NCI-H2029 treated with DMSO at 0.1 percent for 48 hours (cell line): ENCODE results near the gene EIPR1.

Source experiments
- DNase-seq: peaks from one replicate; lab custom pipeline; 2025; lab: John Stamatoyannopoulos, UW

The EIPR1 gene

DNA sequence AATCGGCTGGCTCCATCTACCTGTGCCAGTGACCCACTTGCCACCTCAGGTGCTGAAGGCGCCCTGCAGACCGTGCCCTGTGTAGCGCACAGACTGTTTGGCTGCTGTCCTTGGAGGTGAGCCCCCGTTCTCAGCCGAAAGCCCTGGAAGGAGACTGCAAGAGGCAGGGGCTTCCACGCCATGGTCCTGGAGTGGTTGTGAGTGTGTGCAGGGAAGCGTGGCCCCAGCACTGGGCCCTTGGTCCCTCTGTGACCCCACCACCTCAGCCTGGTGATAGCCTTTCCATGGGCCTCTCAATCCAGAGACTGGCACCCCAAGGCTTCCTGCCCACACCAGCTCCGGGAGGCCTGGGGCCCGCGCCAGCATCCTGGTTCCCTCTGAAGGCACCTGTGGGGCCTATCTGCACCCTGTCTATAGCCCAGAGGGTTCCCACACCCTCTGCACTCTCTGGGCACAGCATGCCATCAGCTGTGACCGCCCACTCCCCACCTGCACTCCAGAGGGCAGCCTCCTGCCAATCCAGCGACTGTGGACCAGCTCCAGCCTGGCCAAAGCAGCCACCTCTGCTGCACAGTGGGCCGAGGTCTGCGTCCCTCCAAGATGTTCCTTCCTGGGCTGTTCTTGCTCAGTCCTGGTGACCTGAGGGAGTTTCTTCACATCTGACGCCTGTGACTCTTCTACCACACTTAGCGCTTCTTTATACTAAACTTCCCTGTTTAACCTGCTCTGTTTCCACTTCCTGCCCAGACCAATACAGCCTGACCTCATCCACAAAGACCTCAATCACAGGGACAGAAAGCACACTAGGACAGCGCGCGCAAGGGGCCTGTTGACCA is 109.5 kb downstream of the EIPR1 start:
- no peak for DNase-seq

DNA sequence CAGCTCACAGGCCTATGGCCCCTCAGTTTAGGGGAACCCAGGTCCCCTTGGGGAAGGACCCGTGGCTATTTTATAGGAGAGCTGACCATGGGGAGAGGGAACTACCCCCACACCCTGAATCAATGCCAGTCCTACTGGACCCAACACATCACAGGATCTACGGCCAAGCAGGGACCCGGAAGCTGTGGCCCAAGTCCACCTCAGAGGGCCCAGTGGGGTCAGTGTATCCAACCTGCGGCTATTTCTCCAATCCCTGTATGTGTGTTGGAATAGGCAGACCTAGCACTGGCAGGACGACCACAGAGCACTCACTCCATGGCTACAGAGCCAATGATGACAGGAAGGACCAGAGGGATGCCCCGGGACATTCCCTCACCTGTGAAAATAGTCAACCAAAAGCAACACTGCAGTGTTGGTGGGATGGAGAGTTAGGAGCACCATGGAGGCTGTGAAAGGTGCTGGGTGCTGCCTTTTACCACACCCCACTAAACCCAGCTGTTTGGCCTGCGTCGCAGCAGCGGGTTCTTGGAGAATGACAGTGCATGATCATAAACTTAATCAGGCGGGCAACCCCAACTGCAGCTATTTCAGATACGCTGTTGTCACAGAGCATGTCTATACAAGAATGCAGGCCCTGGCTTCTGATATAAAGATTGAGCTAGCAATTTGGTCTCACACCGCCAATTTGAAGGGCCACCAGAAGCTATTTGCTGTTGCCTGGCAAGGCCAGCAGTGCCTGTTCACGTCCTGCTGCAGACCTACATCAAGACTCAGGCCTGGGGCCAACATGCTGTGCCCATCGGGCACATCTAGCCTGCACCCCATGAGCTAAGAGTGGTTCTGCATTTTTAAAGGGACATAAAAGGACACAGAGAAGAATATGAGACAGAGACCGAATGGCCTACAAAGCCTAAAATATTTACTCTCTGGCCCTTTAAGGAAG is 110.4 kb downstream of the EIPR1 start:
- DNase-seq = no peak

DNA sequence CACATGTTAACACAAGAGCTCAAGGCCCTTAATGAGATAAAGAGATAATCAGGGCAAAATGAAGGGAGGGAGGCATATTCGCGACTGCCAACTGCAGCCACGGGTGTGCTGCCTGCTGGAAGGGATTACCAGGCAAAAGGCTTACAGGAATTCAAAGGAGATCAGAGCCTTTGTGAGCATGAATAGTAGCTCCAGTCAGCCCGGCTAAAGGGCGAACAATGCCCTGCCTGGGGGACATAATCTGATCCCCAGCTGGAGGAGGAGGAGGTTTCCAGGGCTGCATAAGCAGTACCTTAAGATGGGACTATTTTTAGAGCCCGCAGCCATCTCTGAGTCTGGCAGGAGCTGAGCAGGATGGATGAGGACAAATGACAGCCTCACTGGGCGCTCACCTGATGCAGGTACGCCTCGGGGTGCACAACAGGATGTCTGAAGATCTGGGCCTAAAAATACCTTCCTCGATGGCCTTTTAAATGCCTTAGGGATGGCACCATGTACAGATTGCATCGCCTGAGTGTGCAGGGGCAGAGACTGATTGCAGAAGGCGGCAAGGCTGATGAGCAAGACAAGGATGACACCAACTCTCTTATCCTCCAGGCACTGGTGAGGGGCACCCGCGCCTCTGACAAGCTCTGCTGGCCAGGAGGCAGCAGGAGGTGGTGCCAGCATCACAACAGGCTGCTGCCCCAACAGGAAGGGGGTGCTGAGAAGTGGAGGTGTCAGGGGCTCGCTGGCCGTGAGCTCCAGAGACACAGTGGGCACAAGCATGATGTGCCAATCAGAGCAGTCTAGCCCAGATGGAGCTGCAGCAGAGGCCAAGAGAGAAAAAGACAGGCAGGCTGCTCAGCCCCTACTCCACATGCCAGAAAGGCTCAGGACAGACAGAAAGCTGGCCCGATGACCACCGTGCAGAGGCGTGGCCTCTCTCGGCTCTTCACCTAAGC is 111.4 kb downstream of the EIPR1 start:
- DNase-seq = no peak

DNA sequence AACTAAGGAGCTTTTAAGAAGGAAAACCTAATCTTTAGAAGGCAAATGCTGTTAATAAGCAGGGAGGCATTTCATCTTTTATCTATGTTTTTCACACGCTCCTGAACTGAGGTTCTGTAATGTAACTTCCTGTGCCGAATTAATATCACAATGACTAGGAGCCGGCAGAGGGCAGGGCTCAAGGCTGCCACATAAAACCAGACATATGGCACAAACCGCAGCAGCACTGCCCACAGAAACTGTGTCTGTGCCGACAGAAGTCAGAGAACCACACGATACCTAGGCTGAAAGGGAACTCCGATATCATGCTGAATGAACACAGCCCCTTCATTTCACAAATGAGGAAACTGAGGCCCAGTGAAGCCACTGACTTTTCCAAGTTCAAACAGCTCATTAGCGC is 112.1 kb downstream of the EIPR1 start:
- DNase-seq = no peak

DNA sequence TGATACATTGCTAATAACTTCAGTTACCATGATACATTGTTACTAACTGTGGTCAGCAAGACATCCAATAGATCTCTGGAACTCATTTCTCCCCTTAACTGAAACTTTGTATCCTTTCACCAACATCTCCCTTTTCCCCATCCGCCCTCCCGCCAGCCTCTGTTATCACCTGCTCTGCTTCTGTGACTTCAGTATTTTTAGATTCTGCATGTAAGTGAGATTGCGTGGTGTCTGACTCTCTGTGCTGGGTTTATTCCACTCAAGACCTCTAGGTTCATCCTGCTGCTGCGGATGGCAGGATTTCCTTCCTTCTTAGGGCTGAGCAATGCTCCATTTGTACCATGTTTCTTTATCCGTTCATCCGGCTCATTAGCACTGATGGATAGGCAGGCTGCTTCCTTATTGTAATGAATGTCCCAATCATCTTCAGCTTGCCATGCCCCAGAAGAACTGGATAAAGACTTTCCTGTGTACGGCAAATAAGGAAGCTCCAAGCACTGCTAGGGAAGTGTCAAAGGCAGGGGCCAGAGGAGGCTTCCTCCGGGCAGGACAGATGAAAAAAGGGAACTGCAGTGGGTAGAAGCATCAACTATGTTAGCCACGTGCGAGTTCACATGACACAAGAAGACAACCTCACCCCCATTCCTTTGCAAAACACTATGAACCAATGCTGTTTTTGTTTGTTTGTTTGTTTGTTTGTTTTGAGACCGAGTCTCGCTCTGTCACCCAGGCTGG is 113.4 kb downstream of the EIPR1 start:
- no peak for DNase-seq

DNA sequence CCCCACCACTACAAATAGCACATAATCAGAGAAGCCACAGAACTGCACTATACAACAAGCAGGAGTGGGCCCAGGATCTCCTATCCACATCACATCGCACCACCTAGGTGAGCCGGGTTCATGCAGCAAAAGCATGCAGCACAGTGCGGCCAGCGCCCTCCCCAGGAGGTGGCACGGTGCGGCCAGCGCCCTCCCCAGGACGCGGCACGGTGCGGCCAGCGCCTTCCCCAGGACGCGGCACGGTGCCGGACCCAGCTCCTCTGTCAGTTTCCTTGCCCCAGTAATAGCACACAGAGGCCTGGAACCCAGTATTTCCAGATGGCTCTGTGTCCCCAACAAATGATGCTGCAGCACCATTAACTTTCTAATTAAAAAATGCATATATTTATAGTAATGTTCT is 114.1 kb downstream of the EIPR1 start:
- DNase-seq = no peak

DNA sequence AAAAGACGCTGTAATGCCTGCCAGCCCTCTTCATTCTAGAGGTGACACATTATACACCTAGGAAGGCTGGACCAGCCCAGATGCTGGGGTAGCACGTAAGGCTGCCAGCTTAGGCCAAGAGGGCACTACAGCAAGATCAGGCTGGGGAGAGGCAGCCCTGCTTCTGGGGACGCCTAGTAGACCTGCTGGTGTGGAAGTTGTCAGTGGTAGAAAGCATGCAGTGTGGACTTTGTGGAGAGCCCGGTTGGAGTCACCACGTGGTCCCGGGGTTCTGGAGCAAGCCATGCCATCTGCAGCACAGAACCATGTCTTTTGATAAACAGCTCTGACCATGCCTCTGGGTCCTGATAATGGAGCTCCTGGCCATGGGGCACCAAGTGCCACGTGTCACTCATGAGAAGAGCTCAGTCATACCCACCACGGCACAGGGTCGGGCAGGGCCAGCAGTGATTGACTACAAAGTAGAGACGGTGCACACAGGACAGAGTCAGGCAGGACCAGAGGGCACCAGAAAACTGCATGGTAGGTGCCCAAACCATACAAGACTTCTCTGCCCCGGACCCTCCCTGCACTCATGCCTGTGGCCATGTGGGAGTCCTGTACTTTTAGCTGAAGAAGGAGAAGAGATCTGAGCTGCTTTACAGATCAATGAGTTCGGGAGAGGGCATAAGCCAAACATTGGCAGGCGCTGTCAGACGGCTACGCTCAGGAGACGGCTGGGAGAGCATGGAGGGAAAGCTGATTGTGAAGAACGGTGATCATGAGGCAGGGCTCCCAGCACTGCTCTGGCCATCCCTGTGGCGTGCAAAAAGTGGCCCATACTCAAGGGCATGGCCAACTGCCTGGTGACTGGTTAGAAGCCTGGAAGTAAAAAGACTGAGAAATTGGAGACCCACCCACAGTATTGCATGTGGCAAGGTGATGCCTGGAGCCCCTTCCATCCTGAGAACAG is 114.9 kb downstream of the EIPR1 start:
- no peak for DNase-seq

DNA sequence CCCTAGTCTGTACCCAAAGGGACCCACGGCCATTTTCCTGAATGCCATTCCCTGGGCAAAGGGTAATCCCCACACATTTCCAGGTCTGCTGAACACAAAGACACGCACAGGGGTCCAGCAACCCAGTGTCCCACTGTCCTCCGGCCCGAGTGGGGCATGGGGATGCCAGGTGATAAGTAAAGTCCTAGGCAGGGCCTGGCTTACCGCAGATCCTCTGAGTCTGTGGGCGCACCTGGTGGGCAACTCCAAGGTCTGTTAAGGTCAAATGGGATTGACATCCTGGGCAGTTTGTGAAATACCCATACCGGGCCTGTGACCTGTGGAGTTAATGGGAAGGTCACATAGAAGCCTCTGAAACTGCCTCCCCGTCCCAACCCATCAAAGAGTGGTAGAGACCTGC is 116.1 kb downstream of the EIPR1 start:
- DNase-seq = no peak

DNA sequence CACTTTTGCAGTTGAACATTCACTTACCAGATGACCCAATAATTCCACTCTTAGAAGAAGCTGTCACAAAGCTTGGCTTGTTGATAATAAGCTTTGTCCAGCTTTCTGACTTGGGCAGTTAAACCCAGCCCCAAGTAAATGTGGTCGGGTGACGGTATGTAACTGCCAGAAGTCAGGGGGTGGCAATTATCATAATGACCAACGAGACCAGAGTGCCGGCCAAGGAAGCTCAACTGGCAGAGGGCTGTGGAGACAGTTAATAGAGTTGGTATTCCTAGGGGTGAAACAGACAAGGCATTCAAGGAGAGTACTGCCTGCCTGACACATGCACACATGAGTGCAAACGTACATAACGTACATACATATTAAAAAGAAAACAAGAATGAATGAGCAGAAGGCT is 116.7 kb downstream of the EIPR1 start:
- DNase-seq = no peak

DNA sequence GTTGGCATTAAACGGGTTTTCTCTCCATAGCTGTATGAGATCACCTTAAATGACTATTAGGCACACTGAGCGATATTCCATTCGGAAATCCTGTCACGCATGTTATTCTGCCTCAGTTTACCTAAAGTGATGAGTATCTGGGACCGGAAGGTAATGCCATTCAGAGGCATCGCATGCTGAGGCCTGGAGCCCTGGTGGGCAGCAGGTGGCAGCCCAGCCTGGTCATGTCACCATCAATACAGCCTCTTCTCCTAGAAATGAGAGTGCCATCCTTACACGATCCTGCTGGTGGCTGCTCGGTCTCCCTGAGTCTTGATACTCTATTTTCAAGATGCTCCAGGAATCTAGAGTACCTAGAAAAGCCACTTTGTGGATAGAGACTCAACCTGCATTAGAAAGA is 119.8 kb downstream of the EIPR1 start:
- no peak for DNase-seq

DNA sequence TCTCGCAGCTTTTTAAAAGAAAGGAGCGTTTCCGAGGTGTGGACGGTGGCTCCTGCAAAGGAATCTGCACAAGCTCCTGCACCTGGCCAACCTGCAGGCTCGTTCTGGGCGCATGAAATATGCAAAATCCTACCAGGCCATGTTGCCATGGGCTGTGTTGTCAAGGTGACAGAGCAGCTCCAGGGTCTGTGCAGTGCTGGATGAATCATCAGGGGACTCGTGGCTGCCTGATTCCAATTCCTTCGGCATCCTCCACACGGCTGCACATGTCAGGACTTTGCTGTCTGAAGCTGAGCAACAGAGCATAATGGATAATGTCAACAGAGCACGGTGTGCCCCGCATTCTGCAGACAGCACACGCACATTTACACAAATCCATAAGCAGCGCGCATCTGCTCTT is 120.5 kb downstream of the EIPR1 start:
- no peak for DNase-seq

DNA sequence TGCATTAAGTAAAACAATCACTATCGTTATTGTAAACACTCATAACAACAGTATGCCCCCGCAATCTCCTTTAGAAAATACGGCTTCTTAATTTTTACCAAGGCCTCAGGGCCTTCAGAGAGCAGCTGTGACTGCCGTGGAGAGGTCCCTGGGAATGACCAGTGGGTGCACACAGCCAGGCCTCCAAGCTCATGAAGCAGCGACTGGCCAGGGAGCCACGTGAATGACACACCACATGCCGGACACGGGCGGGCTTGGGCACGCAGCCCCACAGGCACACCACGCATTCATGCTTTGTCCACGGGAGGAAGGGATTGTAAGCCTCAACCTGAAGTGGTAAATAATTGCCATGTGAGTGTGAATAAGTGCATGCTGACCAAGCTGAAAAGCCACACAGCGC is 121.0 kb downstream of the EIPR1 start:
- DNase-seq = no peak

DNA sequence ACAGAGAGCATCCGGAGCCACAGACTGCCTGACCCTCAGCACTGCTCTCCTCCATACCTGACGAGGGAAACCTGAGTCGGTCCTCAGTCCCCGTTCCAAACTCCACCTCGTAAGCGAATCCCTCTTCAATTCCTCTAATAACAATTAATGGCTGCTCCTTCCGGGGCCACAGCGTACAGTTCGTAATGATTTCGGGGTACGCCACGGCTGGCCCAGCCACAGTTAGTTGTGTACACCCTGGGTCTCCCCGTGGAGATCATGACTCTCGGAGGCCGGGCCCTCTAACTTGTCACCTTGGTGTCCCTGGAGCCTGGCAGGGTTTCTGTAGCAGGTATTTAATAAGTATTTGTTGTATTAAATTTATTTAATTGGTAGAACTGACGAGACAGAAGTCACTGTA is 121.5 kb downstream of the EIPR1 start:
- no peak for DNase-seq

DNA sequence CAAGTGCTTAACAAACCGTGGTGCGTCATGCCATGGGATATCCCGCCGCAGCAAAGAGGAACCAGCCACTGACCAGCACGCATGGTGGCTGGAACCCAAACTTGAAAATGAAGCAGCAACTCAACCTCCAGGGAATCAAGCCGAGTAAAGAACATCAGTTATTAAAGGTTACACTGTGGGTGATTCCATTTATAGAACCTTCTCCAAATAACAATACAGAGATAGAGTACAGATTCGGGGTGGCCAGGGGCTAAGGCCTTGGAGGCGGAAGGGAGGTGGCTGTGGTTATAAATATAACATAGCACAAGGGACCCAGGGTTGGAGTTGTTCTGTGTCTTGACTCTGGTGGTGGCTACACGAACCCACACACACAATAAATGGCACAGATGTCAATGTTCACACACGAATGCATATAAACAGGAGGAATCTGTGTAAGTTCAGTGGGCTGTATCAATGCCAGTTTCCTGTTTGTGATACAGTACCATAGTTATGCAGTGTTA is 123.1 kb downstream of the EIPR1 start:
- no peak for DNase-seq

DNA sequence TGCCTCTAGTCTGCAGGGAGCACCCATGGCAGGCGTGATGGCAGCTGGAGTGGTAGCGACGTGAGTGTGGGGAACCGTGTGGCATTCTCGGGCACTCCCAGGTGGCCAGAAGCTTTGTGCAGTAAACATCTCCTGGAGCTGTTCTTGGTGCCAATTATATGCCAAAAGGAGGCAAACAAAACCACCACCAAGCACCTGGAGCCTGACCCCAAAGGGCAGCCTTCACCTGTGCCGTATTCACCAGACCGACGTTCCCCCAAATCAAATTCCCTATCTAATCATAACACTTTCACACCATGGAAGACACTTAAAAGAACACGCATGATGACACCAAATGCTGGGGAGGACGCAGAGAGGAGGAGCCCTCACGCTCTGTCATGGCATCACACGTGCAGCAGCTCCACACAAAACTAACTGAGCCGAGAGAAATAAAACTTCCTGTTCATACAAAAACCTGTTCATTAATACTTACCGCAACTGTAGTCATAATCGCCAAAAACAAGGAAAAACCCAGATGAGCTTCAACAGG is 123.6 kb downstream of the EIPR1 start:
- no peak for DNase-seq

DNA sequence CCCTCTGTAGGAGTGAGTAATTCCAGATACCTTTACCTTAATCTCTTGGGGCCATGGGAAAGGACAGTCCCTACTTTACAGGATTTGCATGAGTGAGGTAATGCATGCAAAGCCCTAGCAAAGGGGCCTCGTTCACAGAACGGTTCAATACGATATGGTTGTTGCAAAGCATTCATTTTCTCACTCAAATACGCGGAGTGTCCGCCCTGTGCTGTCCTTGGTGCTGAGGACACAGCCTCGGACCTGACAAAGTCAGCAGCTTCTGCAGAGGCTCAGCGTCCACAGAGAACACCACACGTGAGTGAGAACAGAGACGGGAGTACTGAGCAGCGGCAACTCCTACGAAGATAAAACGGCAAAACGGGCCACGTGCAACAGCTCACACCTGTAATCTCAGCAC is 125.7 kb downstream of the EIPR1 start:
- DNase-seq = no peak

DNA sequence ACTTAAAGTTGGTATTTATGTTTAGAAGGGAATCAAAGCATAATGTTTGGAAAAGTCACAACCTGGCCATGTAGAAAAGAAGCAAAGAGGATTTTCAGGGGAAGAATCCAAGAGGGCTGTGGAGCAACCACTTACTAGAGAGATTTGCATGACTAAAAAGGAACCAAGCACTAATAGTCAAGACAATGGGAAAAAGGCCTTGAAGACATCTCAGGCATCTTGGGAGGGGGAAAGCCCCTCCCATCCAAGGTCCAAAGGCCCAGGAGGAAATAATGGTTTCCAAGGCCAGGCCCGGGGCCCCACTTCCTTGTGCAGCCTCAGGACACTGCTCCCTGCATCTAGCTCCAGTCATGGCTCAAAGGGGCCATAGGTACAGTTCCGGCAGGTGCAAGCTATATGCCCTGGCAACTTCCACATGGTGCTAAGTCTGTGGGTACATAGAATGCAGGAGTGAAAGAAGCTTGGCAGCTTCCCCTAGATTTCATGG is 128.1 kb downstream of the EIPR1 start:
- DNase-seq = no peak

DNA sequence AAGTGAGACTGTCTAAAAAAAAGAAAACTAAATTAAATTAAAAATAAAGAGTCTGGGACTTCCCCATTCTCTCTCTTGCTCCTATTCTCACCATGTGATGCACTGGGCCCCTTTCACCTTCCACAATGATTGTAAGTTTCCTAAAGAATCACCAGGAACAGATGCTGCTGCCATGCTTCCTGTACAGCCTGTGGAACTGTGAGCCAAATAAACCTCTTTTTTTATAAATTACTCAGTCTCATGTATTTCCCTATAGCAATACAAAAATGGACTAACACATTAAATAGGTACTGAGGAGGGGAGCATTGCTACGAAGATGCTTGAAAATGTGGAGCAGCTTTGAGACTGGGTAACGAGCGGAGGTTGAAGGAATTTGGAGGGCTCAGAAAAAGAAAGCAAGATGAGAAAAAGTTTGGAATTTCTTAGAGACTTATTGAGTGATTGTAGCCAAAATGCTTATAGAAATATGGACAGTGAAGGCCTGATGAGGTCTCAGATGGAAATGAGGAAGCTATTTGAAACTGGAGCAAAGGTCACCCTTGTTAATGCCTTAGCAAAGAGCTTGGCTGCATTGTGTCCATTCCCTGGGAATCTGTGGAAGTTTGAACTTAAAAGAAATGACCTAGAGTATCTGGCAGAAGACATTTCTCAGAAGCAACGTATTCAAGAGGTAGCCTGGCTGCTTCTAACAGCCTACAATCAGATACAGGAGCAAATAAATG is 128.7 kb downstream of the EIPR1 start:
- no peak for DNase-seq
